Suprapubic skin (tissue), 4 donors: ENCODE data around the gene TDP2.

Experiments
- EP300 ChIP-seq: sonication (generic); formaldehyde crosslinking; IDR thresholded peaks from one replicate; pipeline ENCODE4 v1.6.1; 2017; ENCODE audit warnings: antibody characterized with exemption
- POLR2A ChIP-seq, 2 donors: fragments of 450-650 bp; IDR thresholded peaks; one replicate each; pipeline ENCODE4 v1.6.1; 2017; ENCODE audit warnings: antibody characterized with exemption in 2 of 2, mild to moderate bottlenecking in 2 of 2, moderate library complexity in 2 of 2
- POLR2AphosphoS5 ChIP-seq, 3 donors: sonication (generic); formaldehyde crosslinking; IDR thresholded peaks; one replicate each; pipeline ENCODE4 v1.6.1; 2017; ENCODE audit warnings: antibody characterized with exemption in 3 of 3
- TF ChIP-seq, protein P1 (sequence below), 2 donors: fragments of 200-600 bp in 1 of 2; fragments of 450-650 bp in 1 of 2; sonication (generic) in 1 of 2; IDR thresholded peaks; one replicate each; pipeline ENCODE4 v1.5.1; 2016 to 2019; ENCODE audit warnings: antibody characterized with exemption in 2 of 2, mild to moderate bottlenecking in 1 of 2, moderate library complexity in 1 of 2

DNA sequence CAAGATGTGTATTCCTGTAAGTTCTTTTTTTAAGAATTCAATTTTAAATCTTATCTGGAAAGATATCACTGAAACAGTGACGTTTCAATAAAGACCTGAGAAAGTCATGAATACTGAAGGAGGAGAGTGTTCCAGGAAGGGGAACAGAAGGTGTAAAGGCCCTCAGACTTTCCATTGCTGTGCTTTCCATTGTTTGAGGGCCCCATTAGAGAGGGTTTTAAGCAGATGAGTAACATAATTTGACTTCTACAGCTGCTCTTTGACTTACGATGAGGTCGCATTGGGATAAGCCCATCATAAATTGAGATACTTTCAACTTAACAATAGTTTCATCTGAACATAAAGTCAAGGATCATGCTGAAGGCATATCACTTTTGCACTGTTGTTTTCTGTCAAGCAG, 24.9 kb upstream of the TDP2 start:
- TF ChIP-seq, protein P1, sequence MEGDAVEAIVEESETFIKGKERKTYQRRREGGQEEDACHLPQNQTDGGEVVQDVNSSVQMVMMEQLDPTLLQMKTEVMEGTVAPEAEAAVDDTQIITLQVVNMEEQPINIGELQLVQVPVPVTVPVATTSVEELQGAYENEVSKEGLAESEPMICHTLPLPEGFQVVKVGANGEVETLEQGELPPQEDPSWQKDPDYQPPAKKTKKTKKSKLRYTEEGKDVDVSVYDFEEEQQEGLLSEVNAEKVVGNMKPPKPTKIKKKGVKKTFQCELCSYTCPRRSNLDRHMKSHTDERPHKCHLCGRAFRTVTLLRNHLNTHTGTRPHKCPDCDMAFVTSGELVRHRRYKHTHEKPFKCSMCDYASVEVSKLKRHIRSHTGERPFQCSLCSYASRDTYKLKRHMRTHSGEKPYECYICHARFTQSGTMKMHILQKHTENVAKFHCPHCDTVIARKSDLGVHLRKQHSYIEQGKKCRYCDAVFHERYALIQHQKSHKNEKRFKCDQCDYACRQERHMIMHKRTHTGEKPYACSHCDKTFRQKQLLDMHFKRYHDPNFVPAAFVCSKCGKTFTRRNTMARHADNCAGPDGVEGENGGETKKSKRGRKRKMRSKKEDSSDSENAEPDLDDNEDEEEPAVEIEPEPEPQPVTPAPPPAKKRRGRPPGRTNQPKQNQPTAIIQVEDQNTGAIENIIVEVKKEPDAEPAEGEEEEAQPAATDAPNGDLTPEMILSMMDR (IDR thresholded peaks at IDR 0.05), result no peak
- TF ChIP-seq POLR2A (IDR thresholded peaks at IDR 0.05), result no peak
- no peak for TF ChIP-seq POLR2AphosphoS5 (IDR thresholded peaks at IDR 0.05)
- TF ChIP-seq EP300, result no peak
